ENCODE data around the gene TMEM30A. TPM values are rescaled to one million over a fixed set of nuclear protein-coding genes. Genes with fewer than 3 reads are reported as not detected.

The TMEM30A gene
- total and polyA plus RNA-seq, 5 donors = 34.6 to 70.7 (median 63.0) TPM

DNA sequence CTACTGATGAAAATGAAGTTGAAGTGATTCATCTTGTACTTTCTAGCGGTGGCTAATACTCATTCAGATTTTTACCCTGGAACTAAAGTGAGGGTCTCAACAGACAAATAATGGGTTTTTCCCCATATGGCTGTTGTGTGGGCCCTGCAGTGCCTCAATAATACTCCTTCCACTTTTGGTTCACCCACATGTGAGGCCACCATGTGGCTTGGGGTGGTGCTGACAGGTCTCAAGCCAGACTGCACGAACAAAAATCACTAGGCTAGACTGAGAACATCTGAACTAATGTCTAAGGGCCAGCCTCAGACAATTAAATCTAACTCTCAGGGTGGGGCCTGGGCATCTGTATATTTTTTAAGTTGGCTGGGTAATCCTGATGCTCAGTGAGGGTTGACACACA lies 70.9 kb downstream of the TMEM30A start:
- Histone ChIP-seq H3K4me1 (ENCODE audit: control insufficient read depth, insufficient read depth, low read length) (peaks cover 3% of the 10 kb centered on the region), H3K27ac (ENCODE audit: low read length) (no peak overlapping the region), H3K9me3 (ENCODE audit: control insufficient read depth, low read length) (no peaks in the 10 kb centered on the region), H3K4me3 (ENCODE audit: low read length) (no peak overlapping the region), H3K27me3 (ENCODE audit: control insufficient read depth, insufficient read depth) (no peaks in the 10 kb centered on the region)
- no peak for DNase-seq
- ATAC-seq = no peak
- WGBS = 76% methylated on average over 2 of the region's 2 CpGs
- intact Hi-C loops (cut with DNase I) = loop anchor here in 2 of 4 donors (5.0 to 10.0 kb wide), 4 partner anchors 799 to 1479 kb away; no protein-coding TSS in a partner anchor

DNA sequence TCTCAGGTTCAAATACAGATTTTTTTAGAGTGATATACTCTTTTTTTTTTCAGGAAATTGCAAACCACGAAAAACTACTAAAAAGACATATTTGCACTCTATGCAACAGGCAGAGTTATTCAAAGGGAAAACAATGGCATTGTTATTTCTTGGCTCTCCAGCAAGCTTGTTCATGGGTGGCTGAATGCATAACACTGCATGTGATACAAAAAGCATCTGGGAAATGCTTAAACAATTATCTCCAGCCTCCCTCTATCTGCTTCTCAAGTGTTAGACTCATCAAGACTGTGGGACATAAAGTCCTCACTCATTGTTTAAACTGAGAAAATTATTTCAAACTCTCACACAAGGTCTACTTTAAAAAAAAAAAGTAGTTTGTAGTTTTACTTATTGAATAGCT lies 71.5 kb downstream of the TMEM30A start:
- DNase-seq (no peak), ATAC-seq (no peak)
- Histone ChIP-seq H3K27me3 (ENCODE audit: control insufficient read depth, insufficient read depth) (no peaks in the 10 kb centered on the region), H3K9me3 (ENCODE audit: control insufficient read depth, low read length) (no peaks in the 10 kb centered on the region), H3K4me3 (ENCODE audit: low read length) (no peak overlapping the region), H3K4me1 (ENCODE audit: control insufficient read depth, insufficient read depth, low read length) (peaks cover 3% of the 10 kb centered on the region), H3K27ac (ENCODE audit: low read length) (no peak overlapping the region)
- WGBS = 16% methylated on average over 1 of the region's 1 CpG
- intact Hi-C loops (cut with DNase I) = loop anchor here in 2 of 4 donors (5.0 to 10.0 kb wide), 4 partner anchors 798 to 1478 kb away; no protein-coding TSS in a partner anchor

DNA sequence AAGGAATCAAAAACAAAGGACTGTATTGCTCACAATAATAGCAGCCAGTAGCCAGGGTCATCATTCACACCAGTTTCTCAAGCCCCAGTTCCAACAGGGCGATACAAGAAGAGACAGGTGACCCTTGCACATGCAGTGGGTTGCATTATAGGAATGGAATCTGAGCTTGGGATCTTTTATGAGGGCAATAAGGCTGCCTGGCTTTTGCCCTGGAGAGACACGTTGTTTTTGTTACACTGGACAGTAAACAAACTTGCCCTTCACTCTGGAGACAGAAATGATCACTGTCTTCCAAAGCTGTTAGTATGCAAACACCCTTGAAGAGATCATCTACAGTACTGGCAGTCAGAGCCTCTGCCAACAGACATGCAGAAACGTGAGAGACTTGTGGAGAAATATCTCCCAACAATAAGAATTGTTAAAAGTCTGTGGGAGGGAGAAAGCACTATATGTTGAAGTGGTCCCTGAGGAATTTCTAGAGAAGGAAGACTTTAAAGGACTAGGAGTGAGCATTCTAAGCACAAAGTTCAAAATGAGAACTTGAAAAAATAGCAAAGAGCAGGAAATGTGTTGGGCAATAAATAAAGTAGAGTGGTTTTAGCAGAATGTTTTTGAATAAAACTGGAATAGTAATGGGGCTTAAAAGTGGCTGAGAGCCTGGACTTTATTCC lies 72.5 kb downstream of the TMEM30A start:
- Histone ChIP-seq H3K27me3 (ENCODE audit: control insufficient read depth, insufficient read depth) (no peaks in the 10 kb centered on the region), H3K27ac (ENCODE audit: low read length) (peak overlapping the region; percentile 22), H3K9me3 (ENCODE audit: control insufficient read depth, low read length) (no peaks in the 10 kb centered on the region), H3K4me1 (ENCODE audit: control insufficient read depth, insufficient read depth, low read length) (peaks cover 3% of the 10 kb centered on the region), H3K4me3 (ENCODE audit: low read length) (no peak overlapping the region)
- DNase-seq (no peak), ATAC-seq (no peak)
- 31% methylated on average over 3 of the region's 3 CpGs for WGBS
- intact Hi-C loops (cut with DNase I) = loop anchor here in 2 of 4 donors (5.0 to 10.0 kb wide), 4 partner anchors 797 to 1477 kb away; no protein-coding TSS in a partner anchor

DNA sequence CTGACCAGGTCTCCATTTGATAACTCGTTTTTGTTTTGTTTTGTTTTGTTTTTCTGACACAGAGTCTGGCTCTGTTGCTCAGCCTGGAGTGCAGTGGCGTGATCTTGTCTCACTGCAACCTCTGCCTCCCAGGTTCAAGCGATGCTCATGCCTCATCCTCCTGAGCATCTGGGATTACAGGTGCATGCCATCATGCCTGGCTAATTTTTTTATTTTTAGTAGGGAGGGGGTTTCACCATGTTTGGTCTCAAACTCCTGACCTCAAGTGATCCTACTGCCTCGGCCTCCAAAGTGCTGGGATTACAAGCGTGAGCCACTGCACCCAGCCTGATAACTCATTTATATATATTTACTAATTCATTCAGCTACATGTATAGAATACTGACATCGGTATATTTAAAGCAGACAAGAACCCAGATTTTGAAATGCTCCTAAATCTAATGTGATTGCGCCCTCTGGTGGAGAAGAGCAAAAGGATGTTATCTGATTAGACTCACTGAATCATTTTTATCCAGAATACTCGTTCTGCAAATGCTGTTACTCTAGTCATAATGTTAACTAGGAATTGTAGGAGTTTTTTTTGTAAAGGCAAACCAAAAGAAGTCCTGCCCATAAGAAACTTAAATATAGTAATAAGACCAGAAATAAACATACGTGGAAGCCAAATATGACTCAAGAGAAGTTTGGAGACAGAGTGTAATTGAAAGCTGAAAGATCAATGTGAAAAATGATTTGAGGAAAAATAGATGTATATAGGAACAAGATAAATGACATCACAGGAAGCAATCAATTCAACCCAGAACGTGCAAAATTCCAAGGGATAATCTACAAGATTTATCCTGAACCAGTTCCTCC lies 73.5 kb downstream of the TMEM30A start:
- WGBS = 24% methylated on average over 10 of the region's 10 CpGs
- no peaks in the 10 kb centered on the region for H3K27me3 ChIP-seq (ENCODE audit: control insufficient read depth, insufficient read depth)
- no peak overlapping the region for H3K4me3 ChIP-seq (ENCODE audit: low read length)
- no peak for DNase-seq
- intact Hi-C loops (cut with DNase I) = loop anchor here in 2 of 4 donors (5.0 to 10.0 kb wide), 4 partner anchors 796 to 1476 kb away; no protein-coding TSS in a partner anchor
- no peak for ATAC-seq
- peaks cover 3% of the 10 kb centered on the region for H3K4me1 ChIP-seq (ENCODE audit: control insufficient read depth, insufficient read depth, low read length)
- H3K9me3 ChIP-seq (ENCODE audit: control insufficient read depth, low read length) = no peaks in the 10 kb centered on the region
- no peak overlapping the region for H3K27ac ChIP-seq (ENCODE audit: low read length)

DNA sequence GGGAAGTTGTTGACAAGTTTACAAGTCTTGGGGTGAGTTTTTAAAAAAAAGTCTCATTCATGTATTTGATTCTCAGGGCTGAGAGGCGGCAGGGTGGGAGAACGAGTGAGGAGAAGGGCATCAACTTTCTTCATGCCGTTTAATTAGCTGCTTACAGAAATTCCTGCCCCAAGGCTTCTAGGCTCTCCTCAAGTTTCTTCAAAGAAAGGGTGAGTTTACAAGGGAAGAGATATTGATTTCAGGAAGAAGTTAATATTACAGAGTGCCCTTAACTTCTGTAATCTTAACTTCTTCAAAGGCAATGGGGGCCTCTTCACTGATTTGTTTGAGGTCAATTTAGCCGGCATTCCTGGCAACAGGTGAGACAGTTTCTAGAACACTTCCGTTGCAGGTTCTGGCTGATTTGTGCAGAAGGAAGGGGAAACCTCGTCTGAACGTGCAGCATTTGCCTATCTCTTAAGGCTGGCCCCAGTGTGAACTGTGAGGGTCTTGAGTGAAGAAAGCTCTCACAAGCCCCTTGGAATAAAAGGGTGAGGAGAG lies 75.3 kb downstream of the TMEM30A start:
- intact Hi-C loops (cut with DNase I) = loop anchor here in 3 of 4 donors (5.0 to 10.0 kb wide), 9 partner anchors 144 to 1354 kb away; no protein-coding TSS in a partner anchor
- peaks cover 3% of the 10 kb centered on the region for H3K4me1 ChIP-seq (ENCODE audit: control insufficient read depth, insufficient read depth, low read length)

DNA sequence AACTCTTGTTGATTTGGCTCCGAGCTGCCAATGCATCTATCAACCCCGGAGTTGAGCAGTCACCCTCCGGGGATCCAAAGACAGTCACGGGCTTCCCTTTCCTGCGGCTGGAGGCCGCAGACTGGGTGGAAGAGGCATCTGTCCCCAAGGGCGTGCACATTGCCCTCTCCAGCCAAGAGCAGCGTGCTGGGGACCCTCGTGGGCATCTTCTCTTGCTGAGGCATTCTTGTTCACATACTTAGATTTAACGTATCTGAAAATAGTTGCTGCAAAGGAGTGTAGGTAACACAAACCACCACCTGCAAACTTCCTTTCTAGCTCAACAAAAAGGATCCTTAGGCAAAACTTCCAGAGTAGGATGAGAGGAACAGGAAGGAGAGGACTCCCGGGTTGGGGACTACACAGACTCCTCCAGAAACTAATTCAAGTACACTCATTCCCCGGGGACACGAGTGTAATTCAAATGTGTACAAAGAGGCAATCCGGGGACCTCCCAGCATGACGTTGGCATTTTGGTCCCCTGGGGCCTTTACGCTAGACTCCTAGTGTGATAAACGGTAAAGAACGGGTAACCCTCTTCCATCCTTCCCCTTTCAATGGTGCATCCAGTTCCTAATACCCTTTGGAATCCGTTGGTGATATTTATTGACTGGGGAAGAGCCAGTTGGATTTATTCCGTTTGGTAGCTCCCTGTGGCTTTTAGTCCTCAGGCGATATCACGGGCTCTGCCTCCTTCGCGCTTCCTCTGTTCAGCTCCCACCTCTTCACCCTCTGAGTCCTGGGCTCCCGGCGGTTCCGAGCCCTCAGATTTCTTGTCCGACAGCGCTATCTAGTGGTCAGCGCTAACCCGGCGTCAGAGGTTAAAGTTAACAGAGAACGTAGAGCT lies 76.1 kb downstream of the TMEM30A start:
- WGBS = 5% methylated on average over 33 of the region's 33 CpGs
- H3K4me1 ChIP-seq (ENCODE audit: control insufficient read depth, insufficient read depth, low read length) = peaks cover 3% of the 10 kb centered on the region
- intact Hi-C loops (cut with DNase I) = loop anchor here in 3 of 4 donors (5.0 to 10.0 kb wide), 9 partner anchors 144 to 1354 kb away; no protein-coding TSS in a partner anchor

More for the DNA sequence above, 75.3 kb downstream of the TMEM30A start:
- Histone ChIP-seq H3K4me3 (ENCODE audit: low read length) (no peak overlapping the region), H3K27ac (ENCODE audit: low read length) (no peak overlapping the region), H3K9me3 (ENCODE audit: control insufficient read depth, low read length) (no peaks in the 10 kb centered on the region), H3K27me3 (ENCODE audit: control insufficient read depth, insufficient read depth) (no peaks in the 10 kb centered on the region)
- no peak for DNase-seq
- ATAC-seq = no peak
- 29% methylated on average over 7 of the region's 7 CpGs for WGBS

DNA sequence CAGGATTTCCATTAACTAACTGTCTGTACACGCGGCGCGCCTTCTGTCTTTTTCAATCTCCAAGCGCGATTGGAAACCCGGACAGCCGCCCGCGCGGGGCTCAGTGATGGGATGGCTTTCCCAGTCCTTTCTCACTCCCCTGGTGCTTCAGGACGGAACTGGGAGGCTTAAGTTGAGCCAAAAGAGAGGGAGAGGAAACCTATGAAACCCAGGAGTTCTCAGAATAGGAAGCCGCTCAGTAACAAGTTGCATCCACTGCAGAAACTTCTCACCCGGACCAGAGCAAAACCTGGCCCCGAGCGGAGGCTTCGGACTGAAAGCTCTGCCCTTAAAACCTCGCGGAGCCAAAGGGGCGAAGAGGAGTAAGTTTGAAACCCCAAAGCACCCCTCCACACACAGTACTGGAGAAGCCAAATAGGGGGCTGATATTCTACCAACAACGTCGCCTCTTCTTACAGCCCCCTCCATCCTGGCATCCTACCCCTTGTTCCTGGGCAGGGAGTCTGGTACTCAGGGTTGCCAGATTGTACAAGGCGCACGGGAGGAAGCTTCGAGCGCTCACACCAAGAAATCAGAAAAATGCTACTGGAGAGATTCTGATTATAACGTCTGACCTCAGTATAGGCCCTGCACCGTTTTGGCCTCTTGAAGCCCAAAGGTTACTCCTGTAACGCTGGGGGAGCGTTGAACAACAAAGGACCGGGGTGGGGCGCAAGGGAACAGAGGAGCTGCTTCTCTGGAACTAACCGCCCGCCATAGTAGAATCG lies 77.8 kb downstream of the TMEM30A start:
- 11% methylated on average over 35 of the region's 35 CpGs for WGBS
- peak overlapping the region; percentile 3 for H3K27ac ChIP-seq (ENCODE audit: low read length)
- no peaks in the 10 kb centered on the region for H3K4me1 ChIP-seq (ENCODE audit: control insufficient read depth, insufficient read depth, low read length)
- intact Hi-C loops (cut with DNase I) = loop anchor here in 3 of 4 donors (5.0 to 10.0 kb wide), 9 partner anchors 142 to 1352 kb away; no protein-coding TSS in a partner anchor
- ATAC-seq = no peak
- no peaks in the 10 kb centered on the region for H3K9me3 ChIP-seq (ENCODE audit: control insufficient read depth, low read length)
- H3K4me3 ChIP-seq (ENCODE audit: low read length) = peak overlapping the region; percentile 56
- no peaks in the 10 kb centered on the region for H3K27me3 ChIP-seq (ENCODE audit: control insufficient read depth, insufficient read depth)
- peak; percentile 17 to 70 (median 60) for DNase-seq

More for the DNA sequence above, 76.1 kb downstream of the TMEM30A start:
- H3K27me3 ChIP-seq (ENCODE audit: control insufficient read depth, insufficient read depth) = no peaks in the 10 kb centered on the region
- ATAC-seq (peak; percentile 78 to 83), DNase-seq (peak; percentile 84 to 94 (median 92))
- H3K4me3 ChIP-seq (ENCODE audit: low read length) = peak overlapping the region; percentile 43
- H3K27ac ChIP-seq (ENCODE audit: low read length) = no peak overlapping the region
- no peaks in the 10 kb centered on the region for H3K9me3 ChIP-seq (ENCODE audit: control insufficient read depth, low read length)

DNA sequence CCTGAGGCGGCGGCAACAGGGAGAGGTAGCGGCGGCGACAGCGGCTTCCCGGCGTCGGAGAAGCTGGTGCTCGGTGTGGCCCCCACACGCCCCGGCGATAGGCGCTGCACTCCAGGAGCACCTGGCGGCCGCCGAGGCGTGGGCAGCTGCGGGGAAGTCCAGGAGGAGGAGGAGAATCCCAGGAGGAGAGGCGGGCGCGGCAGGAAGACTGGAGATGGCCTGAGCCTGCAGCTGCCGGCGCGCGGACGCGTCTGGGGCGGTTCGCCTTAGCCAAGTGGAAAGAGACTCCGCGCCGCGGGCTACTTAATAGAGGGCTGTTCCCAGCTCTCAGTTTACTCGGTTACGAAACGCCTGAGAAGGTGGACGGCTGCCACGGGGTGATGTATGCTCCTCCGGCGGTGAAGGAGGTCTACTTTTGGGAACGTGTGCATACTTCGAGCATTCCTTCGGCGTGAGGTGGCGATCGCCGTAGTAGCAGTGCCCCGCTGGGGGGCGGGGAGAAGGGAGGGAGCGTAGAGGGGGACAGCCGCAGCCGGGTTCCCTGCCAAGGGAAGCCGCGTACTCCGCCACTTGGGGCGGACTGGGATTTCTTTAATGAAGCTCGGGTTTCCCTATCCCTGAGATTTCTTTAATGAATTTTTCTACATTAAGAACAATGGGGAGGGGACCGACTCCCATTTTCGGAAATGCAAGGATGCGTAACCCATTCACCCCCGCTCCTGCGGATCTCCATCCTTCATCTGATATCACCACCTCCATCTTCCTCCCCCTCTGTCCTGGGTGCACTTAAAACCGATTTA lies 78.6 kb downstream of the TMEM30A start, which contains the start of gene COL12A1:
TSS of gene COL12A1 (minus strand) at position 278 of the 800 bp plus-strand sequence. CDS start 3,261 bp downstream, outside the sequence.
- peak within 1 kb of the TSS; percentile 3 for H3K27ac ChIP-seq (ENCODE audit: low read length)
- WGBS = under 1% methylated on average over 64 of the region's 64 CpGs
- H3K4me1 ChIP-seq (ENCODE audit: control insufficient read depth, insufficient read depth, low read length) = no peaks in the 10 kb centered on the region
- intact Hi-C loops (cut with DNase I) = loop anchor here in 3 of 4 donors (5.0 to 10.0 kb wide), 9 partner anchors 141 to 1351 kb away; no protein-coding TSS in a partner anchor
- H3K27me3 ChIP-seq (ENCODE audit: control insufficient read depth, insufficient read depth) = no peaks in the 10 kb centered on the region
- H3K4me3 ChIP-seq (ENCODE audit: low read length) = peak within 1 kb of the TSS; percentile 56
- peak; percentile 94 to 97 (median 94) for DNase-seq
- H3K9me3 ChIP-seq (ENCODE audit: control insufficient read depth, low read length) = no peaks in the 10 kb centered on the region
- ATAC-seq = peak; percentile 74 to 79
